Stimulated activated CD4-positive, alpha-beta T cell treated with anti-CD3 and anti-CD28 coated beads, TNF-alpha, amount 100 ng/mL, for 24 hours (primary cell): ENCODE data around the gene SKI.
A peak's percentile ranks its signal among the peaks of the same experiment; 100 is the strongest.

Experiments
- DNase-seq, 3 experiments: peaks; one replicate each; pipeline ENCODE4 v3.0.0-alpha.2; 2020; ENCODE audit warnings: low read depth in 3 of 3

SKI gene

GRCh38 chr1:2229911-2230731 is 2.0 kb downstream of the SKI start:
- DNase-seq = no peak

- DNase-seq = peak in 1 of 3 experiments; percentile 40
These were observed 2.8 kb downstream of the SKI start for GRCh38 chr1:2230781-2231531.

- DNase-seq = peak in 2 of 3 experiments; percentile 49 to 82
These were observed 3.6 kb downstream of the SKI start for GRCh38 chr1:2231532-2232254.

- no peak for DNase-seq
These were observed 4.3 kb downstream of the SKI start for GRCh38 chr1:2232255-2232915.

GRCh38 chr1:2232916-2233438 is 4.9 kb downstream of the SKI start:
- no peak for DNase-seq

GRCh38 chr1:2233468-2233867 is 5.3 kb downstream of the SKI start:
- no peak for DNase-seq

- peak in 1 of 3 experiments; percentile 54 for DNase-seq
These were observed 6.1 kb downstream of the SKI start for GRCh38 chr1:2233997-2234761.

GRCh38 chr1:2234762-2235113 is 6.6 kb downstream of the SKI start:
- no peak for DNase-seq

GRCh38 chr1:2235300-2235998 is 7.3 kb downstream of the SKI start:
- DNase-seq = no peak

- no peak for DNase-seq
These were observed 8.9 kb downstream of the SKI start for GRCh38 chr1:2236695-2237677.

GRCh38 chr1:2237773-2238172 is 9.7 kb downstream of the SKI start:
- no peak for DNase-seq

GRCh38 chr1:2238361-2239012 is 10.4 kb downstream of the SKI start:
- DNase-seq = no peak

GRCh38 chr1:2239013-2239370 is 10.9 kb downstream of the SKI start:
- DNase-seq = no peak

- no peak for DNase-seq
These were observed 11.4 kb downstream of the SKI start for GRCh38 chr1:2239384-2239985.

- DNase-seq = no peak
These were observed 12.4 kb downstream of the SKI start for GRCh38 chr1:2240270-2241156.

GRCh38 chr1:2241820-2242219 is 13.7 kb downstream of the SKI start:
- no peak for DNase-seq
